ENCODE results near the gene AMD1.
"Not testable (repeated sequence)": the region's sequence is repeated elsewhere in the genome, so short reads cannot be mapped to it uniquely, and the experiment has no call there.

AMD1 gene

DNA sequence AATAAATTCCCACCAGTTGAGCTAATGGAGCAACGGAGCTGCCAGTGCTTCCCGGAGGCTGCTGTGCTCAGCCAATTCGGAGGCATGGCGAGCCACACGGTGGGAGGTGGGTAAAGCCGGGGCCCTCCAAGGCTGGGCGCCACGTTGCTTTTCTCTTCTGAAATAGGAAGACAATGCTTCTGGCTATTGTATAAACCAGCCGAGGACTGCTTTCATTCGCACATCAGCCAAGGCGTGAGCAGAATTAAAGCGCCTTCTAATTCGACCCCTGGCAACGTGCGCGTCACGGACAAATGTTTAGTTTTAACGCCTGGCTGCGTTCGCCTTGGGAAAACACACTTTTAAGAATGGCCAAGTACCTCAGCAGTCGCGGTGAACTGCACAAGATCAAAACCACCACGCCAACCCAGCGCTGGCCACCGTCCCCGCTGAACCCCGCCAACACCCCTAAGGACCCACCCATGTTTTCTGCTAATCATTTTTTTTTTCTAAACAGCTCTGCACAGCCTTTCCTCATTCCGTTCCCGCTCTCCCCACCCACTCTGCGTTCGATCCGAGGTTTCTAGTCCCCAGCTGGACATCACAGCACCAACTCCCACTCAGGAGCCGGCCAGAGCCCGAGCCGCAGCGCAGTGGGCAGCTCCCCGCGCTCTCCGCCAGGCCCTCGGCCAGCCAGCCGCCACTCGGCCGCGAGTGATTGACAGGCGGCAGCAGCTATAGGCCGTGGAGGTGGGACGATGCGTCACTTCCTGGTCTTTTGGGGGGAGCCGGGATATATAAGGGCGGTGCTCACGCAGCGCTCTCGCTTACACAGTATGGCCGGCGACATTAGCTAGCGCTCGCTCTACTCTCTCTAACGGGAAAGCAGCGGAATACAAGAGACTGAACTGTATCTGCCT is at the start of gene AMD1:
AMD1 (plus strand) TSS at position 805 of the 899 bp plus-strand sequence. CDS start 321 bp downstream, outside the sequence.
- peak; percentile 95 for DNase-seq (ENCODE audit: low read depth)

DNA sequence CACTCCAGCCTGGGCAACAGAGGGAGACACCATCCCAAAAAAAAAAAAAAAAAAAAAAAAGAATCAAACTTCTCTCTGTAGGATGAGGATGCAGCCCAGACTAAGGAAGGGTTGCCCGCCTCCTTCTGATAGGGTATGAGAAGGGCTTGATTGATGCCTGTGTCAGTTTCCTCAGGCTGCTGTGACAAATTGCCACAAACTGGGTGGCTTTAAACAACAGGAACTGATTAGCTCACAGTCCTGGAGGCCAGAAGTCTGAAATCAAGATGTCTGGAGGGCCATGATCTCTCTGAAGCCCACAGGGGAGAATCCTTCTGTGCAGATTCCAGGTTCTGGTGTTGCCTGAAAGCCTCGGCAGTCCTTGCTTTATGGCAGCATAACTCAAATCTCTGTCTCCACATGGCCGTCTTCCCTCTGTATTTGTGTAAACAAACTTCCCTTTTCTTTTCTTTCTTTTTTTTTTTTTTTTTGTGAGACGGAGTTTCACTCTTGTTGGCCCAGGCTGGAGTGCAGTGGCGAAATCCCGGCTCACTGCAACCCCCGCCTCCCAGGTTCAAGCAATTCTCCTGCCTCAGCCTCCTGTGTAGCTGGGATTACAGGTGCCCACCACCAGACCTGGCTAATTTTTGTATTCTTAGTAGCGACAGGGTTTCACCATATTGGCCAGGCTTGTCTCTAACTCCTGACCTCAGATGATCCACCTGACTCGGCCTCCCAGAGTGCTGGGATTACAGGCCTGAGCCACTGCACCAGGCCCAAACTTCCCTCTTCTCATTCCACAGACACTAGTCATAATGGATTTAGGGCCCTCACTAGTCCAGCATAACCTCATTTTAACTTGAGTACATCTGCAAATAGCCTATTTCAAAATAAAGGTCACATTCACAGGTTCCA is 48.1 kb upstream of the AMD1 start:
- DNase-seq (ENCODE audit: low read depth) = no peak

DNA sequence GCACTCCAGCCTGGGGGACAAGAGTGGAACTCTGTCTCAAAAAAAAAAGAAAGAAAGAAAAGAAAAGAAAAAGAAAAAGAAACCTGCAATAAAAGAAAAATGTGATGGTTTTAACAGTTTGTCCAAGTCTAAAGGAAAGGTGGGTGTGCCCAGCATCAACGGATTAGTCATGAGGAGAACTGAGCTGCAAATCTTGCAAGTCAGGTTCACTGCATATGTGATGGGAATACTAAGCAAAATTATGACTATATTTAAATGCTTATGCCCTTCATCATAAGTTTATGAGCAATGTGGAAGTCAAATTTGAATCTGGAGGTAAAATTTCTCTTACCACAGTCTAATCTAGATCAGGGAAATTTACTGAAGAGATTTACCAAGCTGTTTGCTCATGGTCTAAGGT is 46.2 kb upstream of the AMD1 start:
- no peak for DNase-seq (ENCODE audit: low read depth)

DNA sequence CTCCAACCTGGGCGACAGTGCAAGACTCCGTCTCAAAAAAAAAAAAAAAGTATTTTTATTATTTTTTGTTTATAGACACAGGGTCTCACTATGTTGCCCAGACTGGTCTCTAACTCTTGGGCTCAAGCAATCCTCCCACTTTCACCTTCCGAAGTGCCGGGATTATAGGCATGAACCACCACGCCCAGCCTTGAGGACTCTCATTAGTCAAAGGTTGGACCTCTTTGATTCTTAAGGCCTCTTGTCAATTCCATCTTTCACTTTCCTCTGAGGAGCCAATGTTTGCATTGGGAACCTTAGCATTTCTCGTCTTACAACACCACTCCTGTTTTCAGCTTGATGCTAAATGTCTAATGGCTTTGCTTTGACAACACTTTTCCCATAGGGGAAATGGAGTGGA is 43.2 kb upstream of the AMD1 start:
- no peak for DNase-seq (ENCODE audit: low read depth)

DNA sequence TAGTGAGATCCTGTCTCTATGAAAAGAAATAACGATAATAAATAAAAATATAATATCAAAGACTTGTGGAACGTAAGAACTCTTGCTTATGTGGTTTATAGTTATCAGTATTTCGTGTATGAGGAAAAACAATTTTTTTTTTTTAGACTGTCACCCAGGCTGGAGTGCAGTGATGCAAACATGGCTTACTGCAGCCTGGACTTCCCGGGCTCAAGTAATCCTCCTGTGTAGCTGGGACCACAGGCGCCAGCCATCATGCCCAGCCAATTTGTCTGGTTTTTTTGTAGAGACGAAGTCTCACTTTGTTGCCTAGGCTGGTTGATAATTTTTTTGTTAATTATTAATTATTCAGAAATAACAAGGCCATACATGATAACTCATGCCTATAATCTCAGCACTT is 40.8 kb upstream of the AMD1 start:
- DNase-seq (ENCODE audit: low read depth) = no peak

- DNase-seq (ENCODE audit: low read depth) = not testable (repeated sequence)
Measured at GRCh38 chr6:110835751-110836150, 38.8 kb upstream of the AMD1 start.

DNA sequence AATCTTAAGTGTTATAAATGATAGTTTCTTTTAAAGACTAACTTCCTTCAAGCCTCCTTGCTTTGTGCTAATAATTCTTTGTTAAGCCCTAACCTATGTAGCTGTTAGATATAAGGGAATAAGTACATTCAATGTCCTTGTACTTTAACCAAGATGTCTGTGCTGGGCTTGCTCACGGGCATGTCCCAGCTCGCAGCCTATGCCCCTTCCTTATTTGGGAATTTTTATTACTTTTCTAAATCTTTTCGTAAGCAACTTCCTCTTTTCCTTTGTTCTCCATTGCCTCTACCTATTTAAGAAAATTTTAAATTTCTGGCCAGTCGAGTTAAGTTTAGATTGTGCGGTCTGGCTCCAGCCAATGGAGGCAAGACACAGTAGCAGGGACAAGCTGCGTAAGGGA is 33.3 kb upstream of the AMD1 start:
- no peak for DNase-seq (ENCODE audit: low read depth)

- no peak for DNase-seq (ENCODE audit: low read depth)
Measured at GRCh38 chr6:110849781-110850180, 24.8 kb upstream of the AMD1 start.

GRCh38 chr6:110852773-110853172 is 21.8 kb upstream of the AMD1 start:
- DNase-seq (ENCODE audit: low read depth) = no peak

GRCh38 chr6:110853754-110854477 is 20.7 kb upstream of the AMD1 start:
- DNase-seq (ENCODE audit: low read depth) = no peak

DNA sequence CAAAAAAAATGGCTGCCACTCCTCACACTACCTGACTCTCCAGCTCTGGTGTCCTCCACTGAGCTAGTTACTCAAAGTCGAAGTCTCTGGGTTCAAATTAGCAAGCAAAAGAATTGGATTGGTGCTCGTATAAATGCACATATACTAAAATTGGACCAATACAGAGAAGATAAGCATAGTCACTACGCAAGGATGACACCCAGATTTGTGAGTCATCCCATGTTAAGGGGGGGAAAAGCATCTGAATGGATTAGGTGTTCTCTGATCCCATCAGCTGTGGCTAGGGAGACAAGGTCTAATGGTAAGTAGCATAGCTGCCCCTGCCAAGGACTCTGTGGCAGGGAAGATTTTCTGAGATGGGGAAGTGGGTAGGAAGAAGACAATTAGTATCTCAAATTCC is 18.3 kb upstream of the AMD1 start:
- no peak for DNase-seq (ENCODE audit: low read depth)

DNA sequence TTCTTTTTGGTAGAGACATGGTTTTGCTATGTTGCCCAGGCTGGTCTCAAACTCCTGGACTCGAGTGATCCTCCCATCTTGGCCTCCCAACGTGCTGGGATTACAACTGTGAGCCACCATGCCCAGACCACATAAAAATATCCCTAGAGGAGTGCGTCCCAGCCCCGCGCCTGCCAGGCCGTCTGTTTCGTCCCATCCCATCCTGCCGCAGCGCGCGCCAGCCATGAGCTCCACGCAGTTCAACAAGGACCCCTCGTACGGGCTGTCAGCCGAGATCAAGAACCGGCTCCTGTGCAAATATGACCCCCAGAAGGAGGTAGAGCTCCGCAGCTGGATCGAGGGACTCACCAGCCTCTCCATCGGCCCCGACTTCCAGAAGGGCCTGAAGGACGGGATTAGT is 16.6 kb upstream of the AMD1 start:
- DNase-seq (ENCODE audit: low read depth) = no peak

- no peak for DNase-seq (ENCODE audit: low read depth)
Measured at GRCh38 chr6:110858562-110859214, 15.9 kb upstream of the AMD1 start.

GRCh38 chr6:110859335-110859792 is 15.2 kb upstream of the AMD1 start:
- no peak for DNase-seq (ENCODE audit: low read depth)

GRCh38 chr6:110864824-110865223 is 9.8 kb upstream of the AMD1 start:
- DNase-seq (ENCODE audit: low read depth) = no peak

- no peak for DNase-seq (ENCODE audit: low read depth)
Measured at GRCh38 chr6:110874880-110875547, 429 bp downstream of the AMD1 start.

DNA sequence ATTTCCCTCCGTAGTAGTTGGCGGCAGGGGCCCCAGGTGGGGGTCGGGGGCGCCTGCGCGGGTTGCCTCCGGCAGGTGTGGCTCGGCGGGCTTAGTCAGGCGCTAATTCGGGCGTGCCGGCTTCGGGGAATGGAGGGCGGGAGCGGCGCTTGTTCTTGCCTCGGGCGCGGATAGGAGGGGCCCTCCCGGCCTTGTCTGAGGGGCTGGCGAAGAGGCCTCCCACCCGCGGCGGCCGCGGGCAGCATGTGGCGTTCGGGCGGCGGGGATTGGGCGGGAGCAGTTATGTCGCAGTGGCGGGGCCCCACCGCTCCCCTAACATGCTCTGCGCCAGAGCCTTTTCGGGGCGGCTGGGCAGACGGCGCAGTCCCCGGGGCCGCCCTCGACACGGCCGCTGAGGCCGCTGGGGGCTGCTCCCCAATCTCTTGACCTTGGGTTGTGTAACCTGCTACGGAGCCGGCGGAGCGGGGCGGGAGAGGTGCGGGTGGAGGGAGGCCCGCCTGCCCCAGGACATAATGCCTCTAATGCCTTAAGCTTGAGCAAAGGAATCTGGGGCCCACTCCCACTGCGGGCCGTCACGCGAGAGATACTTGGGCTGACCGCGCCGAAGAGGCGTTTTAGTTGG is 1.1 kb downstream of the AMD1 start:
- DNase-seq (ENCODE audit: low read depth) = peak; percentile 59

DNA sequence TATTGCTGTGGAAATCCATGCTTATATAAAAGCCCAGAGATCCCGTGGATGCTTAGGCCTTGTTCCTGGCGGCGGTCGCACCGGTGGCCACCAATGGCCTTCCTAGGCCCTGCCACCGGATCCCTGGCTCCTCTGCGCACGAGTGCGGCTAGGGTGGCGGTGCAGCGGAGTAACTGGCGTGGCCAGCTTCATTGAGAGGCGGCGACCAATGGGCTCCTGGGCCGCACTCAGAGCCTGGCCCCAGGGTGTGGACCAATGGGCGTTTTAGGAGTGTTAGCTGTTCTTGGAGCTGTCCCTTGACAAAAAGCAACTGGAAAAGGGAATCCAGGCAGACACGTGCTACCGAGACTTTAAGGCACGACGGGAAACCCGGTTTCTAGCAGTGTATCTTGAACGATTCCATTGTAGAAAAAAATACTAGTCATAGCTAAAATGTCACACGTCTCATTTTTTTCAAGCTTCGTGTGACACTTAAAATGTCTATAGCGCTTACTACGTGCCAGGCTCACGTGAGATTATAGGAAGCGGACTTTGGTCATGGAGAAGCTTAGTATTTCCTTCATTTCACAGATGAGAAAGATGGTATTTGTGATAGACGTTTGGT is 1.7 kb downstream of the AMD1 start:
- peak; percentile 40 for DNase-seq (ENCODE audit: low read depth)

GRCh38 chr6:110876806-110877564 is 2.4 kb downstream of the AMD1 start:
- no peak for DNase-seq (ENCODE audit: low read depth)
